Hepatocyte (in vitro differentiated cells): ENCODE results near the gene PDIA6. TPM values are rescaled to one million over a fixed set of nuclear protein-coding genes. Genes with fewer than 3 reads are reported as not detected.
A peak's percentile ranks its signal among the peaks of the same experiment; 100 is the strongest.

Source experiments
- DNase-seq: peaks from one replicate; pipeline ENCODE4 v3.0.0-alpha.2; 2016; ENCODE audit warnings: low spot score
- H2AFZ ChIP-seq: fragments of 200-600 bp; sonication (generic); 2 replicates; pipeline ENCODE4 v1.6.0; 2016; ENCODE audit warnings: antibody characterized with exemption, mild to moderate bottlenecking
- H3K27ac ChIP-seq: fragments of 200-600 bp; sonication (generic); 2 replicates; pipeline ENCODE4 v1.5.1; 2016; ENCODE audit warnings: mild to moderate bottlenecking
- H3K27me3 ChIP-seq: fragments of 200-600 bp; sonication (generic); 2 replicates; pipeline ENCODE4 v1.6.1; 2016
- H3K36me3 ChIP-seq: fragments of 200-600 bp; sonication (generic); replicated peaks from 2 replicates; pipeline ENCODE4 v1.5.1; 2016; ENCODE audit warnings: low read depth; ENCODE audit not compliant: insufficient read depth
- H3K4me1 ChIP-seq: fragments of 200-600 bp; sonication (generic); 2 replicates; pipeline ENCODE4 v1.5.1; 2016; ENCODE audit warnings: mild to moderate bottlenecking, moderate library complexity; ENCODE audit not compliant: insufficient read depth
- H3K4me2 ChIP-seq: fragments of 200-600 bp; sonication (generic); 2 replicates; pipeline ENCODE4 v1.6.0; 2016
- H3K4me3 ChIP-seq: fragments of 200-600 bp; sonication (generic); 2 replicates; pipeline ENCODE4 v1.5.1; 2016; ENCODE audit warnings: mild to moderate bottlenecking
- H3K79me2 ChIP-seq: fragments of 200-600 bp; sonication (generic); 2 replicates; pipeline ENCODE4 v1.6.0; 2017; ENCODE audit warnings: mild to moderate bottlenecking
- H3K9me2 ChIP-seq: fragments of 200-600 bp; sonication (generic); replicated peaks from 2 replicates; pipeline ENCODE4 v1.6.0; 2017; ENCODE audit warnings: mild to moderate bottlenecking; ENCODE audit not compliant: insufficient read depth
- H3K9me3 ChIP-seq: fragments of 200-600 bp; sonication (generic); 2 replicates; pipeline ENCODE4 v1.5.1; 2016; ENCODE audit warnings: low read depth, mild to moderate bottlenecking
- H4K20me1 ChIP-seq: fragments of 200-600 bp; sonication (generic); 2 replicates; pipeline ENCODE4 v1.6.0; 2016; ENCODE audit warnings: mild to moderate bottlenecking; ENCODE audit not compliant: insufficient read depth, poor library complexity, severe bottlenecking
- EZH2 ChIP-seq: fragments of 200-600 bp; sonication (generic); IDR thresholded peaks from 2 replicates; pipeline ENCODE4 v1.6.1; 2016; ENCODE audit warnings: antibody characterized with exemption, mild to moderate bottlenecking, borderline replicate concordance
- EZH2phosphoT487 ChIP-seq: fragments of 200-600 bp; sonication (generic); IDR thresholded peaks from one replicate; pipeline ENCODE4 v1.6.1; 2018; ENCODE audit warnings: antibody characterized with exemption, mild to moderate bottlenecking, low read depth, moderate library complexity; ENCODE audit not compliant: unreplicated experiment, severe bottlenecking
- WGBS: methylation state at CpG from one replicate; pipeline ENCODE4 v1.1.6; 2016; ENCODE audit warnings: low lambda C conversion rate; ENCODE audit errors: missing lambda C conversion rate; 5-methylcytosine and 5-hydroxymethylcytosine counted together
- polyA plus RNA-seq: library from polyadenylated mRNA; unstranded; fragments of >200 nt; fragmentation: Nextera tagmentation; extraction: Ambion mirVana; gene quantifications from 2 replicates; pipeline ENCODE4 v1.2.1, GENCODE V29; 2016
- total RNA-seq: library from RNA; depleted of rRNA; stranded (reverse); fragments of >200 nt; gene quantifications from 2 replicates; pipeline ENCODE4 v1.2.3, GENCODE V29; 2014
- TF ChIP-seq, protein P1 (sequence below): fragments of 200-600 bp; sonication (generic); IDR thresholded peaks from 2 replicates; pipeline ENCODE4 v1.5.1; 2016; ENCODE audit warnings: antibody characterized with exemption, mild to moderate bottlenecking; ENCODE audit not compliant: poor library complexity

Gene PDIA6
- total and polyA plus RNA-seq, 2 experiments from 2014 or later = 507 to 715 TPM

DNA sequence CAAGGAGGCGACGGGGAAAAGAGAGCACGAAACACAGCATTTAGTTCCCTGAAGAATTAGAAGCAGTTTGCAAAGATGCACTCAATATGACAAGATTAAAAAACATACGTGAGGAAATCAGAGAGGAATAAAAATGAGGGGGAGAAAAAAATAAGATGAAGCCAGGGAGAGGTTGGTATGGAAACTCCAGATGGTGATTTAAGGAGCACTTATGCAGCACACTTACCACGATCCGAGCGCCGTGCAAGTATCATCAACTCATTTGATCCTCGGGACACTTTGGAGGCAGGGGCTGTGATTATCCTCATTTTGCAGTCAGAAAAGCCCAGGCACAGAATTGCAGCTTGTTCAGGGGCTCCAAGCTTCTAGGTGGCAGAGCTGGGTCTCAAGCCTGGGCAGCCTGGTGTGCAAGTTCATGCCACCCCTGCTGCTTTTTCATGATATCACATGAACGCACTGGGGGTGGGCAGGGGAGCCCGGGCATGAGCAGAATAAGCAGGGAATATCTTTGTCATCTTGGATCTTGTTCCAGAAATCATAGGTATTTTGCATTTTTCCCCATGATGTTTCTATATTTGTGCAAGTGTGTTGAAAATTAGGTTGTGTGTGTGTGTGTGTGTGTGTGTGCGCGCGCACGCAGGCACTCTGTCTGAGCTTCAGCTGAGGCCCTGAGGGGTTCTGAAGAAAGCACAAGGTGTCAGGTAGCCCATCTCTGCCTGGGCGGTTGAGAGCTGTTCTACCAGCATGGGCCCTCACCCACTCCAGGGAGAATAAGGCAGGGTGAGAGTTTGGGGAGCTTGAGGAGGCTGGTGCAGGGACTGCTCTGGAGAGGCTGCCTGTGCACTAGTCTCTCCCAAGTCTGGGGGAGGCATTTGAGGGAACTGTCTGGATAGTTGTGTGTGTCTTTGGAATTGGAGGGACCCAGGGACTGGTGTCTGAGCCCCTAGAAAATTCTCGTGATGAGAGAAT lies 25.0 kb upstream of the PDIA6 start:
- H4K20me1 ChIP-seq = no peaks in the 10 kb centered on the region
- no peak overlapping the region for H3K4me2 ChIP-seq
- H3K36me3 ChIP-seq = no peaks in the 10 kb centered on the region
- TF ChIP-seq EZH2 (no peak), EZH2phosphoT487 (no peak)
- TF ChIP-seq, protein P1, sequence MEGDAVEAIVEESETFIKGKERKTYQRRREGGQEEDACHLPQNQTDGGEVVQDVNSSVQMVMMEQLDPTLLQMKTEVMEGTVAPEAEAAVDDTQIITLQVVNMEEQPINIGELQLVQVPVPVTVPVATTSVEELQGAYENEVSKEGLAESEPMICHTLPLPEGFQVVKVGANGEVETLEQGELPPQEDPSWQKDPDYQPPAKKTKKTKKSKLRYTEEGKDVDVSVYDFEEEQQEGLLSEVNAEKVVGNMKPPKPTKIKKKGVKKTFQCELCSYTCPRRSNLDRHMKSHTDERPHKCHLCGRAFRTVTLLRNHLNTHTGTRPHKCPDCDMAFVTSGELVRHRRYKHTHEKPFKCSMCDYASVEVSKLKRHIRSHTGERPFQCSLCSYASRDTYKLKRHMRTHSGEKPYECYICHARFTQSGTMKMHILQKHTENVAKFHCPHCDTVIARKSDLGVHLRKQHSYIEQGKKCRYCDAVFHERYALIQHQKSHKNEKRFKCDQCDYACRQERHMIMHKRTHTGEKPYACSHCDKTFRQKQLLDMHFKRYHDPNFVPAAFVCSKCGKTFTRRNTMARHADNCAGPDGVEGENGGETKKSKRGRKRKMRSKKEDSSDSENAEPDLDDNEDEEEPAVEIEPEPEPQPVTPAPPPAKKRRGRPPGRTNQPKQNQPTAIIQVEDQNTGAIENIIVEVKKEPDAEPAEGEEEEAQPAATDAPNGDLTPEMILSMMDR = no peak
- DNase-seq = no peak
- H3K4me3 ChIP-seq = no peak overlapping the region
- H2AFZ ChIP-seq = no peak overlapping the region
- no peaks in the 10 kb centered on the region for H3K27me3 ChIP-seq
- H3K9me2 ChIP-seq = no peaks in the 10 kb centered on the region
- no peak overlapping the region for H3K27ac ChIP-seq
- whole genome bisulfite sequencing = 75% methylated on average over 17 of the region's 17 CpGs
- no peaks in the 10 kb centered on the region for H3K4me1 ChIP-seq
- no peaks in the 10 kb centered on the region for H3K9me3 ChIP-seq
- H3K79me2 ChIP-seq = no peaks in the 10 kb centered on the region

DNA sequence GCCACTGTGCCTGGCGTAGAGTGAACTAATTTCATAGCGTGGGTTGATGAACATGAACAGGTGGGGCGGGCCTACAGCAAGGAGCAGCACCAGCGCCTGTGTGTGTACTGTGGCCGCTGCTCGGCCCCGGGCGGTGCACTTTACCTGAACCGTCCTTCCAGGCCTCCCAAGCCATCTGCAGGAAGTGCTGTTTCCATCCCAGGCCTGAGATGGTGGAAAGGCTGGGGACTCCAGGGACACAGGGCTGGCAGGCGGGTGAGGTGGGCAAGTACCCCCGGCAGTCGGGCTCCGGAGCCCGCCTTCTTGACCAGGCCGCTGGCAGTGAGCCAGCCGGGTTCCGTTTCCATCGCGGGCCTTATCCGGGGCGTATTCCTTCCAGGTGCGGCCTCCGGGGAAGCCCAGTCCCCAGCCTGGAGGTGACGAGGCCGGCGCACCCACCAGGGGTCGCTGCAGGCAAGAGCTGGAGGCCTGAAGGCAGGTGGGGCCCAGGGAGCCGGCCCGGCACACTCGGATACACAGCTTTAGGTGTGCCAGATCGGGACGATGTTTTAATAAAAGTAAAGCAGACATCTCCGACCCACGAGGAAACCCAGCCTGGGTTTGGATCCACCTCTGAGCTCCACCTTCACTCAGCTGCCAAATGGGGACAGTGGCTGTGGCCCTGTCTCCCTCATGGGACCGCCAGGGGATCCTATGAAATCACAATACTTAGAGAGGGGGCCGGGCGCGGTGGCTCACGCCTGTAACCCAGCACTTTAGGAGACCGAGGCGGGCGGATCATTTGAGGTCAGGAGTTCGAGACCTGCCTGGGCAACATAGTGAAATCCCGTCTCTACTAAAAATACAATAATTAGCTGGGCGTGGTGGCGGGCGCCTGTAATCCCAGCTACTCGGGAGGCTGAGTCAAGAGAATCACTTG lies 22.7 kb upstream of the PDIA6 start:
- no peaks in the 10 kb centered on the region for H3K9me2 ChIP-seq
- DNase-seq = peak; percentile 87
- H3K4me3 ChIP-seq = no peak overlapping the region
- TF ChIP-seq EZH2 = no peak
- TF ChIP-seq, protein P1 = peak; percentile 87
- H3K79me2 ChIP-seq = no peaks in the 10 kb centered on the region
- peaks cover 8% of the 10 kb centered on the region for H3K27me3 ChIP-seq
- WGBS = 47% methylated on average over 48 of the region's 48 CpGs
- no peak overlapping the region for H2AFZ ChIP-seq
- no peak overlapping the region for H3K27ac ChIP-seq
- H3K9me3 ChIP-seq = no peaks in the 10 kb centered on the region
- no peaks in the 10 kb centered on the region for H4K20me1 ChIP-seq
- H3K4me2 ChIP-seq = peak overlapping the region; percentile 66
- H3K4me1 ChIP-seq = no peaks in the 10 kb centered on the region
- H3K36me3 ChIP-seq = no peaks in the 10 kb centered on the region

DNA sequence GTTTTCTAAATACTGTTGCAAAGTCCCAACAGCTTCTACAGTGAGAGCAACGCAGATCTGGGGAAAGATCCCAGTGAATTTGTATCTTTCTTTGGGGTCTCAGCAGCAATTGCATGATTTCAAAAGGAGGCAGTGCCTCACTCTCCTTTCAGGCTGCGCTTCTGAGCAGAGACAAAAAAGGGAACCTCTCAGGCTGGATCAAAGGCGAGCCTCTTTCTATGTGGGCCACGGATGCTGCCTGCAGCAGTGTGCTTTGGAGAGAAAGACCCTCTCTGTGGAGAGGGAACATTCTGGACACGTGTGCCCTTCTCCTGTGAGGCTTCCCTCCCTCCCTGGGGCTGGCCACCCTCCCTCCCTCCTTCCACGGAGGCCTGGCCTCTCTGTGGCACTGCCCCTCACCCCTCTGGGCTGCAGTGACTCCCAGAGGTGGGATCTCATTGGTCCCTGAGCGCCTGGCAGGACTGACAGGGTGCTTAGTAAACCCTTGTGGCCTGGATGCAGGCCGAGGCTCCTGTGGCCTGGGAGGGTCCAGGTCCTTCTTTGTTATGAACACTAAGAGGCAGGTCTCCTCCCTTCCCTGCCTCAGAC lies 21.6 kb upstream of the PDIA6 start:
- no peak overlapping the region for H2AFZ ChIP-seq
- no peaks in the 10 kb centered on the region for H3K36me3 ChIP-seq
- WGBS = 81% methylated on average over 8 of the region's 8 CpGs
- TF ChIP-seq EZH2 (no peak), EZH2phosphoT487 (no peak)
- TF ChIP-seq, protein P1 = no peak
- no peaks in the 10 kb centered on the region for H3K79me2 ChIP-seq
- no peaks in the 10 kb centered on the region for H3K9me2 ChIP-seq
- no peaks in the 10 kb centered on the region for H4K20me1 ChIP-seq
- H3K27me3 ChIP-seq = peaks cover 9% of the 10 kb centered on the region
- DNase-seq = no peak
- H3K4me3 ChIP-seq = no peak overlapping the region
- H3K4me1 ChIP-seq = no peaks in the 10 kb centered on the region
- no peak overlapping the region for H3K27ac ChIP-seq
- no peak overlapping the region for H3K4me2 ChIP-seq
- no peaks in the 10 kb centered on the region for H3K9me3 ChIP-seq
